Measurements from ENCODE around the gene TGFB2.
"Not testable (repeated sequence)": the region's sequence is repeated elsewhere in the genome, so short reads cannot be mapped to it uniquely, and the experiment has no call there.

TGFB2 gene

DNA sequence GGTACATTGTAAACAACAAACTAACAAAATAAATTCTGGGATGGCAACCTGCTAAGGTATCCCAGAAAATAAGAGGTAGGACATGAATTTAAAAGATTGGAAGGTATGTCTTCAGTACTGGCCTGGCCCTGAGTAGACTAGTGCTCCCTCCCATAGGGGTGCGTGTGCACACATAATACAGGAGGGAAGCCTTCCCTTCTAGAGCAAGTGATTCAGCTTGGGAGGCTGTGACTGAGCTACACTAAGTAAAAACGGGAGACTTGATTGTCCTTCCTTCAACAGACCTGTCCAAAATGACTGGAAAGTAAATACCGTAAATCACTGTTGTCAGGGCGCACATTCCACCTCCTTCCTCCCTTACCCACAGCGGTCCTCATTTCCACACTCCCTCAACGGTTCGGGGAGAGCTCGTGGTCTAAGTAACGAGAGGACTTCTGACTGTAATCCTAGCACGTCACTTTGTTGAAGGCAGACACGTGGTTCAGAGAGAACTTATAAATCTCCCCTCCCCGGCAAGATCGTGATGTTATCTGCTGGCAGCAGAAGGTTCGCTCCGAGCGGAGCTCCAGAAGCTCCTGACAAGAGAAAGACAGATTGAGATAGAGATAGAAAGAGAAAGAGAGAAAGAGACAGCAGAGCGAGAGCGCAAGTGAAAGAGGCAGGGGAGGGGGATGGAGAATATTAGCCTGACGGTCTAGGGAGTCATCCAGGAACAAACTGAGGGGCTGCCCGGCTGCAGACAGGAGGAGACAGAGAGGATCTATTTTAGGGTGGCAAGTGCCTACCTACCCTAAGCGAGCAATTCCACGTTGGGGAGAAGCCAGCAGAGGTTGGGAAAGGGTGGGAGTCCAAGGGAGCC, at the start of gene TGFB2:
Gene TGFB2 (plus strand): TSS at position 523 of the 859 bp plus-strand sequence. CDS start 1,366 bp downstream, outside the sequence.
- DNase-seq = peak; percentile 39 to 43

DNA sequence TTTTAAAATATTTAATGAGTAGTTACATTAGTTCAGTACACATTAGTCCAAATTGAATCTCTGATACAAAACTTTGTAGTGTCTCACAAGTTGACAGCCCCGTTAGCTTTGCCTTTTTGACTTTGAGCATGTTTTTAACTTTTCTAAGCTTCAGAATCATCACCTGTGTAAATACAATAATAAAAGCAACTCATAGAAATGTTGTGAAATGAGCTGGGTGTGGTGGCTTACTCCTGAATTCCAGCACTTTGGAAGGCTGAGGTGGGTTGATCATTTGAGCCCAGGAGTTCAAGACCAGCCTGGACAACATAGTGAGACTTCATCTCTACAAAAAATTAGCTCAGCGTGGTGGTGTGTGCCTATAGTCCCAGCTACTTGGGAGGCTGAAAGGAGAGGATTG, 49.0 kb upstream of the TGFB2 start:
- DNase-seq = no peak

DNA sequence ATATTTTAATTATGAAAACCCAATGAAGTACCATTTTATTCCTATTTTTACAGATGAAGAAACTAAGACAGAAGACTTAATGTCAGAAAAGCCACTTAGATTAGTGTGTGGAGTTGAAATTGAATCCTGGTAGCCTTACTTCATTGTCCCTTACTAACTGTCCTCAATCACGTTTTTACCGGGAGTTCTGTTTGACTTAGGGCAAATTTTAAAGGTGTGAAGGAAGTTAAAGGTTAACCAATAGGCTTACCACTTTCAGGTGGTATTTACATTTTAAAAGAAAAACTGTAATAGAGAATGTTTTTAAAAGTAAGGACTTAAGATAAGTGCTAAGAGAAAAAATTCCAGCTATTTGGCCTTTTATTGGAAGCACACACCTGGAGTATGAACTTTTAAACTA, 47.7 kb upstream of the TGFB2 start:
- no peak for DNase-seq

DNA sequence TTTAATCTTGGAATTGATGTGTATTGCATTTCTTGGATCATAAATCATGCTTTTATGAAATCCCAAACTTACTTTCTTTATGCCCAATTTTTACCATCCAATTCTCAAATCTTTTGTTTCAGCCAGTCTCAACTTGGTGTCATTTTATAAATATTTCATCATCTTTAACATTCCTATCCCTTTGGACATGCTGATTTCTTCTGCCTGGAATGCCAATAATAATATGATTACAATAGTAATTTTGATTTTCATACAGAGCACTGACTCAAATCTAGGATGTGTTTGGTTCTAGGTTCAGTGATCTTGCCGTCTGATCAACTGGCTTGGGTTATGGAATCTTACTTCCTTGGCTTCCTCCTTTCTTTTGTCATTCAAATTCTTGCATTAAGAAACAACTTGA, 47.3 kb upstream of the TGFB2 start:
- no peak for DNase-seq

DNA sequence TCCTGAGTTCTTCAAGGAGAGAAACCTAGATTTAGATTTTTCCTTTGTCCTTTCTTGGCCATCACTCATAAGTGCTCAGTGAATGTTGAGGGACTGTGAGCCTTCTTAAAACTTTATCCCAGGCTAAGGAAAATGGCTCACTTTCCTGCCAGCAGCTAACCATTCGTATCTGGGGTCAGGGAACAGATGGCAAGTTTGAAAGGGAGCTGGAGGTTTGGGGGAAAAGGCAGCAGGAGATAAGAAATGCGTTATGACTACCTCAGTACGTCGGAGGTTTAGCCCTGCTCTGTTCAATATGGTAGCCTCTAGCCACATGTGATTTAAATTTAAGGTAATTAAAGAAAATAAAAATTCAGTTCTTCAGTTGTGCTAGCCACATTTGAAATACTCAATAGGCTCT, 46.7 kb upstream of the TGFB2 start:
- DNase-seq = no peak

DNA sequence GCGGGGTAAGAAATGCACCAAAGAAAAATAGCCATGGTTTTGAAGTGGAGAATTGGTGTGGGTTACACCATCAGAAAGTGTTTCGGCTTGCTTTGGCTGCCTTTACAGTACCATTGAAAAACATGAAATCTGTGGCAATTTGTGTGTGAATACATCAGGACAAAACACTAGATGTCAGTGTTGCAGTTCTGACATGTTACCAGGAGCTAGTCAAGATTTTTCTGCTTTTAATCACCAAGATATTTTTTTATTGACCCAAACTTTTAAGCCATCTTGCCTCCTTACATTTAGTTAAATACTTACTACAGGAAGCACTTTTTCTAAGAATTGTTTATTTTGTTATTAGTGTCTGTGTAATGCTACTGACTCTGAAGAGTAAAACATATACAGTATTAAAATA, 45.7 kb upstream of the TGFB2 start:
- DNase-seq = peak in 1 of 2 donors; percentile 42

DNA sequence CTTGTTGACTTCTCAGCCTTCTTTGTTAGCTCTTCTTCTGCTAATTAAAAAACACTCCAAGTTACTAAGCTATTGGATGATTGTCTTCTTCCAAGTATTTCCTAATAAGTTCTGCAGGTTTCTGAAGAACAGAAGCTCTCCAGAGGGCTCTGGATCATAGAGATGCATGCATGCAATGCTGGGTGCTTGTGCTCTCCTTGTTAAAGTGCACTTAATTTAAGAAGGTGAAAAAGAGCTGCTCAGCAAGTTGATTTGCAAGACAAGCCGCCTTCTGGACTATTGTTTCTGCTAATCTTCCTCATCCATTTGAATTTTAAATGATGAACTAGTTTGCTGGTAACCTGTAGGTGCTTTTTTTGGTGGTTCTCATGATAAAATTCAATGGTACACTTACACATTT, 43.9 kb upstream of the TGFB2 start:
- no peak for DNase-seq

DNA sequence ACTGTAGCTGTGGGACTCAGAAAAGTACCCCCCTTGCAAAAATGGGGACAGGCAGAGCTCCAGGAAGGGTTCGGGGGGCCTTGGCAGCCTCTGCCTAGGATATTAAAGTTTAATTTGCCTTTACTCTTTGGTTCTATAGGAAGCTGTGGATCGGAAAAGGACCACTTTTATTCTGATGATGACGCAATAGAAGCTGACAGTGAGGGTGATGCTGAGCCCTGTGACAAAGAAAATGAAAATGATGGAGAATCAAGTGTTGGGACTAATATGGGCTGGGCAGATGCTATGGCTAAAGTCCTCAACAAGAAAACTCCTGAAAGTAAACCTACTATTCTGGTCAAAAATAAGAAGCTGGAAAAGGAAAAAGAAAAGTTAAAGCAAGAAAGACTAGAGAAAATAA, 43.0 kb upstream of the TGFB2 start:
- no peak for DNase-seq

DNA sequence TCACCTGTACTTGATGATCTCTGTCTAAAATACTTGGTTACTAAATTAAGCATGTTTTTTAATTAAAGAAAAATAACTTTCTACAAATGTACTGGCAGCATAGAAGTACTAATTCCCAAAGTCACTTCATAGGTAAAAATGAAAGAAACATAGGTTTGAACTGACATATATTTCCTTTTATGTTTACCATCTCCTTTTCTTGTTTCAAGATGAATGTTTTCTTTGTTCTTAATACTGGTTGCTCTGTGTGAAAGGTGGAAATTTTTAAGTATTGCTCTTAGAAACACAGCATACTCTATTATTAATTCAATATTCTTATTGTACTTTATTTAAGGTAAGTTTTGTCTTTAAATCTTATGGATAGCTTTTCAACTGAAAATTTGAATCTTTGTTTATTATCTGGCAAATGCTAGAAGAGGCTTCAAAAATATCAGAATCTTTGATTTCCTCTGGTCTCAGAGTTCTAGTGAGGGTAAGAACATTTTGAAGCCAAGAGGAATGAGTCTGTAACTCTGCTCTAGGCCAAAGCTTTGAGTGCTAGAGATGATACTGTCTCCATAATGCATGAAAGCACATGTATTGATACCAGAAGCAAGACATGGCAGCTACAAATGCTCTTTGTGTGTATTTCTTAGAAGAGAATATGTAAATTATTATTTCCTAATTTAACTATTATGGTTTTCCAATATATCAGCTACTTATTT, 41.8 kb upstream of the TGFB2 start:
- DNase-seq = no peak

DNA sequence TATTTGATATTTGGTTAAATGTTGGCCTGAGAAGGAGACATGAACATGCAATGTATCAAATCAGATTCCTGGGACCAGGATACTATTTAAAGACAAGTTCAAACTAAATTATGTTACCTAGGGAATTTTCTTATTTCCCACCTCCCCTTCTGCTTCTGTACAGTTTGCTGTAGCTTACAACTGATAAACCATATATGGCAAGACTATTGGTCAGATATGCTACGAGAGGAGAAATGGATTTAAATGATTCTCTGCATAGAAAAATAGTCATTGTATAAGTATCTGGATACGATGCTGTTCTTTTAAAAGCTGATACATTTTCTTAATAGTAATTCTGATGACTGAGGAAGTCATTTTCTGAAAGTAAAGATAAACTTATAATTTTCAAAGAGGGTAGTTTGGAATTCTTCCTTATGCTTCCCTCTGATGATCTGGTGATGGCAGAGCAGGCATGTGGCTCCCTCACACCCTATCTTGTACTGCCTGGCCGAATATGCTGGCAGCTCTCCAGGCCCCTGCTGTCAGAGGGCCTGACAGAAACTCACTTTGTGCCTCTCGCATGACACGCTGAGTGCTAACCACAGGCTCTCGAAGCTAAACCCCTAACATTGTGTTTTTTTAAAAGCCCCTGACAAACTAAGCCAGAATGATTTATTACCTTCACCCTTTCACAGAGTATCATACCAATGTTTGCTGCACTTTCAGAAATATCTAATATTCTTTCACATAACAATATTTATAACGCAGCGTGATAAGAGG, 40.7 kb upstream of the TGFB2 start:
- DNase-seq = peak in 1 of 2 donors; percentile 4

DNA sequence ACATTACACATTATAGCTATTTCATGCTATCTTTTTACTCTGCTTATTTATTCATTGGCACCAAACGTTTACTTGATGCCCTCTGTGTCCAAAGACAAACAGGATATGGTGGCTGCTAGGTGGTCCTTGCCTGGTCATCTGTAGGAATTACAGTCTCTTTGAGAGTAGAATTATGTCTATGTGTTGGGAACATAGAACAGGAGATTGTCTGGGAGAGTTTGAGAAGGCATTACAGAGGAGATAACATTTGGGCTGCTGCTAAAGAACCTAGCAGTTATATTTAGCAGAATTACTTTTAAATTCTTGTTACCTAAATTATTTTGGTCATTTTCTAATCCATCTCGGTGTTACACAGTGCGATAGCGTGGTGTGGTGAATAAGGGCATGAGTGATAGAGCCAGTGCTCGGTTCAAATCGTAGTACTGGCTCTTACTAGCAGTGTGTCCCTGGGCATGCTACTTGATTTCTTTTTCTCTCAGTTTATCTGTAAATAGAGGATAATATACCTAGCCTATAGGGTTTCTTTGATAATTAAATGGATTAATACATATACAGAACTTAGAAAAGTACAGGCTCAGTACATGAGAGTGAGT, 39.6 kb upstream of the TGFB2 start:
- DNase-seq = no peak

DNA sequence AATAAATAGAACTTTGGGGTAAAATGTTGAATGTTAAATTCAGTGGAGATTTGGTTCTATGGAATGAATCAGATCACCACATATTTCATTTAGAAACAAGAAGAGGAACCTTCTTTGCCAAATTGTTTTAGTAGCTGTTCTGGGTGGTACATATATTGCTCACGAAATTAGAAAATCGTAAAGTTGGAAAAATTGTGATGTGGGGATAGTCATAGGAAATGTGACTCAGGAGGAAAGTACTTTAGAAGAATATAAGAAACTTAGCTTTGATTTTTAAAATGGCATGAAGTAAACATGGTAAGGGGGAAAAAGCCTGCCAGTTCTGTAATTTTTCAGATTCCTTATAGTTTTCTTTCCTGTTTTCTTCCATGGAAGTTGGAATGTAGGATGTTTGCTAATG, 32.6 kb upstream of the TGFB2 start:
- DNase-seq = no peak

DNA sequence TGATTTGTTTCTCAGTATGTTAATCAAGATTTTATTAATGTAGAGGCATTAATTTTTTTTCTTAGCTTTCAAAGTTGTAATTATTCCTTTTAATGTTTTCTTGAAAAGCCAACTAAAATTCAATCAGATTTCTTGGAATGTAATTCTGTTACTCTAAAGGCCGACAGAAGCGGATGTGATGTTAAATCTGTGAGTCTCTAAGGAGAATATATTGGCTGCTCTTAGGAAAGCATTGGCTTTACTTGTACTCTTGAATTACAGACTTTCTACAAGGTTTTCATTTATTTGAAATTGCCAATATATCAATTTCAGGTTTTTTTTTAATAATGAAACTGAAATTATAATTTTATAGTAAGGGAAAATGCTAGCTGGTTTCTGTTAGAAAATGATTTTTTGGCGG, 30.8 kb upstream of the TGFB2 start:
- no peak for DNase-seq

DNA sequence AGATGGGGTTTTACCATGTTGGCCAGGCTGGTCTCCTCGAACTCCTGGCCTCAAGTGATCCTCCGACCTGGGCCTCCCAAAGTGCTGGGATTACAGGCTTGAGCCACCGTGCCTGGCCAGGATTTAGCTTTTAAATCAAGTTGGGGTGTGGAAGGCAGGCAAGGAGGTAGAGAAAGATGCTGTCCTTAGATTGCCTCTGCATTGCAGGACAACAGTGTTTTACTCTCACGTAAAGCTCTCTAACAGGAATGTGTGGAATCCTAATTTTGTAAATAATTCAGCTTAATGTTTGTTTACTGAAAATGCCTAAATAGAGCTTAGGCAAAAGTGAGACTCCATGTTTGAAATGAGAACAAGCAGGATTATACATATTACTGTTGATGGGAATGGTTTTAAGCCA, 29.5 kb upstream of the TGFB2 start:
- no peak for DNase-seq

DNA sequence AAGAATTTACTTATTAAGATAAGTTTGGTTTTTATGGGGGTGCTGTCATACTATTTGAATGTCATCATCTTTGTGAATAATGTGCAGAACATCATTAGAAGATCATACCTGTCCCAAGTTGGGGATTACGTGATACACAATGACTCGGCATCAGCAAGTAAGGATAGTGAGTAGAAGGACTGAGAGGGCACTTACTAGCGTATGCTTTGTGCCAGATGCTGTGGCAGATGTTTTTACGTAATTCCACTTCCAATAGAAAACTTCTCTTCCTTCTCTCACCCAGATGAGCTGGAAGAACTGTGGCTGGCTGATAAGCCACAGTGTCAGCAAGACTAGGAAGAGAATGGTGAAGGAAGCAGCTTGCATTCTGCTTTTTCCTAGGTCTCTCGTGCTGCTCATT, 28.1 kb upstream of the TGFB2 start:
- DNase-seq = no peak

DNA sequence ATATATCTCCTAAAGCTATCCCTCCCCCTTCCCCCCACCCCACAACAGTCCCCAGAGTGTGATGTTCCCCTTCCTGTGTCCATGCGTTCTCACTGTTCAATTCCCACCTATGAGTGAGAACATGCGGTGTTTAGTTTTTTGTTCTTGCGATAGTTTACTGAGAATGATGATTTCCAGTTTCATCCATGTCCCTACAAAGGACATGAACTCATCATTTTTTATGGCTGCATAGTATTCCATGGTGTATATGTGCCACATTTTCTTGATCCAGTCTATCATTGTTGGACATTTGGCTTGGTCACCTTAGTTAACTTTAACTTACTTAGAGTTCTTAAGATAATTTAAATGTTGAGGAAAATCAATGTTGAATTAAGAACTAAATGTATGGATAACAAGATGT, 25.0 kb upstream of the TGFB2 start:
- not testable (repeated sequence) for DNase-seq

DNA sequence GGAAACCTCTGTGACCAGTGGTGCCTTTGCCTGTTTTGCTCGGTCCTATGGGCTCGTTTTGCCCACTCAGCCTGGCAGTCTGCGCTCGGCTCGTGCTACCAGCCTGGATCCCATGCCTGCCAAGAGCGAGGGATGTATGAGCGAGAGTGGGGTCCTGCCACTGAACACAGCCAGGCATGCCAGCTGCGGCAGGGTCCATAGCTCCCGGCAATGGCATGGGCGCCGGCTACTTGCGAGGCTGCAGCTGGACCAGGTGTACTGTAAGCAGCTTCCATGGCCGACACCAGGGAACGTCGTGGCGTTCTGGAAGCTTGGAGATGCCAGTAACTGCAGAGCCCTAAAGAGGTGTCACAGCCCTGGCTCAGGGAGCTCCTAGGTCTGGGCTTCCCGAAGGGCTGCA, 22.4 kb upstream of the TGFB2 start:
- no peak for DNase-seq

DNA sequence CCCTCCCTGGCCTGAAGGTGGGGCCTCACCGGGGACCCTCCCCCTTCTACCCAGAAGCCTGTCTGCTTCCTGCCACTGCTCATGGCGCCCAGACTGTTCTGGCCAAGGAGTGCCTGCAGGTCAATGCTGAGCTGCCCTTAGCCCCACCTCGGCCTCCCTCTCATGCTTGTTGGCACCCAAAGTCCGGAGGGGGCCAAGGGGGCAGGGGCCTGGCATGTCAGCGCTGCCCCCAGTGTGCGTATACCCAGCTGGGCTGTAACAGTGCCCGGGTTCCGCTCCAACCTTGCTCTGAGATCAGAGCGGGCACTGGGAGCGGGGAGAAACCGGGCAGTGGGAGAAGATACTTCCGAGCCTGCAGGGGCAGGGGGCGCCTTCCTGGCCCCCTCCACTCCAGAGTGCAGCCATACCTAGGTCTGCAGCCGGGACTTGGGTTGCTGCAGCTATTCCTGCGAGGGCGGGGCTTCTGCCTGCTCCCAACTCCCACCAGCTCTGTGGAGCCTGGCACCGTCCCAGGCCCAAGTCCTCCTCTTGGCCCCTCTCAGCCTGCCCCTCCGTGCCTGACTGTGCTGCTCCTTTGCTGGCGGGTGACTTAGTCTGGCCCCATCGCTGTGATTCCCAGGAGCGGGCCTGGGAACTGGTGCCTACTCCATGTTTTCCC, 21.4 kb upstream of the TGFB2 start:
- no peak for DNase-seq

DNA sequence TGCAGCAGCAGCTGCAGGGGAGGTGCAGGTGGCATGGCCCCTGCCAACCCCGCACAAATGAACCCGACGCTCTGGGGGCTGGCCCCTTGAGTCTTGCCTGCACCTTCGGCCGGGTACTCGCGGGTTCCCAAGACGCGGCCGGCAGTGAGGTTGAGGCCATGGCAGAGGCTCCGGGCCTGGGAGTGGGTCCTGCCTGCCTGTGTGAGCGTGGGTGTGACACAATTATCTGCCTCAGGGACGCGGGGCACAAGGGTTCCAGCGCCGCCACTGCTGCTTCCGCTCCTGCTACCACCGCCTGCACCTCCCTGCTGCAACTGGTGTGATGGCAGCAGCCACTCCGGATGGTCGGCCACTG, 20.9 kb upstream of the TGFB2 start:
- no peak for DNase-seq

DNA sequence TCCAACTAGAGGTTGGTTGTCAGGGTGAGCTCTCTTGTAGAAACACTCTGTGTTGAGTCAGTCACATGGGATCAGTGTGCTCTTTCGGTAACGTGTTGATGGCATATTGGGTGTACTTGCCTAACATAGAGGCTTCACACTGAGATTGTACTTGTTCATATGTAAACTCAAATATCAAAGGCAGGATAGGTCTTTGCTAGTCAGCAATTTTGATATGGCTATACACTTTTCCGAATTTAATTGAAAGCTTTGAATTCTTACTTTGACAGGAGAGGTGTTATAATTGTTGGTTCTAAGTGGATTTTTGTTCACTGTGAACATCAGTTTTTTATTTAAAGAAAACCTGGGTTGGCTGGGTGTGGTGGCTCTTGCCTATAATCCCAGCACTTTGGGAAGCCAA, 16.4 kb upstream of the TGFB2 start:
- no peak for DNase-seq

DNA sequence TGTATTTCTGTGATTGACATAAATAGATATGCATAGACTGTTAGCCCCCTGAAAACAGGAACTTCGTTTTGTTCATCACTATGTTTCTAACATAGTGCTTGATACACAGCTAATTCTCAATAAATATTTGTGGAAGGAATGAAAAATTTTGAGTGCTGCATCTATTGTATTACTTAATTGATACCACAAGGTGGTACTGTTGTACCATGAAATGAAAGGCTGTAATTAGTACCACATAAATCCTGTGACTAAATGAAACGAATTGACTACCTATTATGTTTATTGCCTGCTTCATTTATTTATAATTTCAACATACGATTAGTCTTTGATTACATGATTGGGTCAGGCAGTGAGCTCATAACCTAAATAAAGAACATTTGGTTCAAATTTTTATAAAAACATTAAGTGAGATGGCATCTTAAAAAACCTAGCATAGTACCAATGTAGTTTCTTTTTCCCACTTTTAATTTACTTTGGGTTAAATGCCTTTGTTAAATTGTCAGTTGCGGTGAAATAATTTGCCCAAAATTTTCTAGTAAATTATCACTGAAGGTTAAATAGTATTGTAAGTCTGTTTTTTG, 15.0 kb upstream of the TGFB2 start:
- DNase-seq = peak in 1 of 2 donors; percentile 71

DNA sequence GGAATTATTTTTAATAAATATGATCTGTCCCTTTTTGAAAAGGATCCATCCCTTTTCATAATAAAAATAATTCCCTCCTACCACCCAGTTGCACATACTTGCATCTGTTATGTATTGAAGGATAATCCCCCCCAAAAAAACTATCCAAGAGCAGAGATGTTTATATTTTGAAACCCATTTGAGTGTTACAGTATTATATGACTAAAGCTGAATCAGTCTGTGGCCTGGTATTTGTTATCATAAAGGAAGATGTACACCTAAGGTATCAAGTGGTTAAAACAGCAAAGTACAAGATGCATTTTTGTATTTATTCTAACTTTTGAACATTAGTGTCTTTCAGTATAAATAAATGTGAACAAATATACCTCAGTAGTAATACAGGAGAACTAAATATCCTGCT, 12.7 kb upstream of the TGFB2 start:
- no peak for DNase-seq

All from hippocampal formation (tissue), 2 donors.